H9 (cell line): ENCODE data around the gene DDAH2. TPM values are rescaled to one million over a fixed set of nuclear protein-coding genes. Genes with fewer than 3 reads are reported as not detected.

ENCODE experiments used
- DNase-seq: peaks from one replicate; pipeline ENCODE4 v3.0.0-alpha.2; 2017
- H2AFZ ChIP-seq: one replicate; pipeline ENCODE4 v1.6.1; 2013; ENCODE audit warnings: mild to moderate bottlenecking, low read length, control low read depth, moderate library complexity
- H2AK5ac ChIP-seq: 2 replicates; pipeline ENCODE4 v1.6.1; 2013; ENCODE audit warnings: low read length, control low read depth, mixed read lengths; ENCODE audit not compliant: insufficient read length
- H2BK120ac ChIP-seq: one replicate; pipeline ENCODE4 v1.6.1; 2013; ENCODE audit warnings: low read depth, mild to moderate bottlenecking, low read length, control low read depth, inconsistent platforms; ENCODE audit not compliant: poor library complexity, severe bottlenecking
- H2BK12ac ChIP-seq: 2 replicates; pipeline ENCODE4 v1.6.1; 2013; ENCODE audit warnings: low read length, control low read depth, mixed read lengths, low read depth; ENCODE audit not compliant: insufficient read length
- H2BK15ac ChIP-seq: 2 replicates; pipeline ENCODE4 v1.6.1; 2013; ENCODE audit warnings: low read depth, low read length, control low read depth
- H2BK20ac ChIP-seq: one replicate; pipeline ENCODE4 v1.6.1; 2013; ENCODE audit warnings: low read depth, mild to moderate bottlenecking, low read length, control low read depth, inconsistent platforms; ENCODE audit not compliant: poor library complexity, severe bottlenecking
- H2BK5ac ChIP-seq: 2 replicates; pipeline ENCODE4 v1.6.1; 2013; ENCODE audit warnings: low read length, control low read depth, mixed read lengths; ENCODE audit not compliant: insufficient read length
- H3K14ac ChIP-seq: 2 replicates; pipeline ENCODE4 v1.6.1; 2013; ENCODE audit warnings: low read length, control low read depth; ENCODE audit not compliant: insufficient read depth
- H3K18ac ChIP-seq: 2 replicates; pipeline ENCODE4 v1.6.1; 2013; ENCODE audit warnings: low read depth, mild to moderate bottlenecking, mixed read lengths, low read length, control low read depth; ENCODE audit not compliant: insufficient read length
- H3K23ac ChIP-seq: 2 replicates; pipeline ENCODE4 v1.6.1; 2013; ENCODE audit warnings: low read length, control low read depth, mixed read lengths, low read depth; ENCODE audit not compliant: insufficient read length
- H3K23me2 ChIP-seq: 2 replicates; pipeline ENCODE4 v1.6.1; 2013; ENCODE audit warnings: low read depth, mild to moderate bottlenecking, mixed read lengths, low read length, control low read depth; ENCODE audit not compliant: insufficient read length, poor library complexity, severe bottlenecking
- H3K27ac ChIP-seq: 2 replicates; pipeline ENCODE4 v1.5.1; 2013; ENCODE audit warnings: low read length, control low read depth, mixed read lengths, low read depth; ENCODE audit not compliant: insufficient read length
- H3K27me3 ChIP-seq: 2 replicates; pipeline ENCODE4 v1.6.1; 2013; ENCODE audit warnings: low read length, control low read depth, inconsistent platforms; ENCODE audit not compliant: insufficient read depth
- H3K4ac ChIP-seq: 2 replicates; pipeline ENCODE4 v1.6.1; 2013; ENCODE audit warnings: low read depth, mild to moderate bottlenecking, control low read depth, inconsistent platforms, low read length, moderate library complexity
- H3K4me1 ChIP-seq: 2 replicates; pipeline ENCODE4 v1.6.1; 2013; ENCODE audit warnings: low read length, control low read depth, inconsistent platforms; ENCODE audit not compliant: insufficient read depth
- H3K4me2 ChIP-seq: 2 replicates; pipeline ENCODE4 v1.6.1; 2013; ENCODE audit warnings: low read length, control low read depth, mixed read lengths; ENCODE audit not compliant: insufficient read length, insufficient read depth
- H3K56ac ChIP-seq: 2 replicates; pipeline ENCODE4 v1.6.1; 2013; ENCODE audit warnings: low read depth, mild to moderate bottlenecking, mixed read lengths, low read length, control low read depth; ENCODE audit not compliant: insufficient read length
- H3K79me1 ChIP-seq: 2 replicates; pipeline ENCODE4 v1.6.1; 2013; ENCODE audit warnings: low read depth, mild to moderate bottlenecking, moderate library complexity, low read length, control low read depth, inconsistent platforms; ENCODE audit not compliant: insufficient read depth, poor library complexity, severe bottlenecking
- H3K79me2 ChIP-seq: 2 replicates; pipeline ENCODE4 v1.6.1; 2013; ENCODE audit warnings: low read length, control low read depth, inconsistent platforms; ENCODE audit not compliant: insufficient read depth
- H3K9ac ChIP-seq: 2 replicates; pipeline ENCODE4 v1.6.1; 2013; ENCODE audit warnings: low read length, control low read depth, mixed read lengths; ENCODE audit not compliant: insufficient read length; ENCODE audit errors: extremely low read depth
- H3K9me3 ChIP-seq: one replicate; pipeline ENCODE4 v1.6.1; 2013; ENCODE audit warnings: low read depth, low read length, inconsistent platforms; ENCODE audit not compliant: control insufficient read depth
- H3T11ph ChIP-seq: one replicate; pipeline ENCODE4 v1.6.1; 2013; ENCODE audit warnings: mild to moderate bottlenecking, low read length, control low read depth, inconsistent platforms
- H4K20me1 ChIP-seq: one replicate; pipeline ENCODE4 v1.6.1; 2013; ENCODE audit not compliant: control insufficient read depth, insufficient read length, insufficient read depth
- H4K5ac ChIP-seq: 2 replicates; pipeline ENCODE4 v1.6.1; 2013; ENCODE audit warnings: low read depth, mild to moderate bottlenecking, mixed read lengths, low read length, control low read depth; ENCODE audit not compliant: insufficient read length
- H4K8ac ChIP-seq: replicated peaks from 2 replicates; pipeline ENCODE4 v1.6.1; 2013; ENCODE audit warnings: low read length, control low read depth, mixed read lengths, low read depth; ENCODE audit not compliant: insufficient read length
- H4K91ac ChIP-seq: 2 replicates; pipeline ENCODE4 v1.6.1; 2013; ENCODE audit warnings: low read depth, mild to moderate bottlenecking, moderate library complexity, mixed read lengths, low read length, control low read depth; ENCODE audit not compliant: insufficient read length
- H3K27ac Mint-ChIP-seq, 3 experiments: 2 replicates in 2 of 3; 3 replicates in 1 of 3; pipeline ENCODE4 v1.8.0; 2020 to 2021; ENCODE audit warnings: mixed read lengths in 3 of 3, mild to moderate bottlenecking in 1 of 3, moderate library complexity in 1 of 3
- H3K27me3 Mint-ChIP-seq: 2 replicates; pipeline ENCODE4 v1.8.0; 2021; ENCODE audit warnings: low read depth, mild to moderate bottlenecking, moderate library complexity, mixed read lengths
- H3K36me3 Mint-ChIP-seq, 3 experiments: 2 replicates in 2 of 3; 3 replicates in 1 of 3; pipeline ENCODE4 v1.8.0; 2020 to 2021; ENCODE audit warnings: low read depth in 3 of 3, mixed read lengths in 3 of 3; ENCODE audit not compliant: insufficient read depth in 1 of 3
- H3K4me1 Mint-ChIP-seq, 2 experiments: 2 replicates each; pipeline ENCODE4 v1.8.0; 2020; ENCODE audit warnings: mixed read lengths in 2 of 2
- H3K4me3 Mint-ChIP-seq, 2 experiments: 2 replicates in 1 of 2; 3 replicates in 1 of 2; pipeline ENCODE4 v1.8.0; 2020 to 2021; ENCODE audit warnings: mild to moderate bottlenecking in 2 of 2, mixed read lengths in 2 of 2, moderate library complexity in 1 of 2
- H3K9me3 Mint-ChIP-seq, 2 experiments: 2 replicates in 1 of 2; 3 replicates in 1 of 2; pipeline ENCODE4 v1.8.0; 2020; ENCODE audit warnings: mild to moderate bottlenecking in 2 of 2, mixed read lengths in 2 of 2, moderate library complexity in 1 of 2
- CTCF ChIP-seq: fragments of 200-600 bp; sonication (generic); conservative IDR thresholded peaks from 3 replicates; pipeline ENCODE4 v1.8.0; 2021; ENCODE audit warnings: antibody characterized with exemption, mild to moderate bottlenecking
- WGBS: extraction: QIAGEN DNeasy Blood & Tissue Kit; methylation state at CpG from one replicate; pipeline ENCODE4 v1.1.7; 2013; ENCODE audit warnings: missing lambda C conversion rate, low lambda C conversion rate, mixed read lengths; ENCODE audit not compliant: insufficient read length; ENCODE audit errors: extremely low coverage; 5-methylcytosine and 5-hydroxymethylcytosine counted together
- total RNA-seq: library from RNA; stranded (reverse); gene quantifications from 2 replicates; pipeline ENCODE4 v1.2.1, GENCODE V29; 2021

The DDAH2 gene
- total RNA-seq, 1 experiment from 2014 or later = 73.2 TPM

- no peaks in the 10 kb centered on the region for H3K4me1 ChIP-seq
- no peaks in the 10 kb centered on the region for H4K20me1 ChIP-seq
- no peak for DNase-seq
- H3K23me2 ChIP-seq = no peaks in the 10 kb centered on the region
- H3K79me1 ChIP-seq = no peaks in the 10 kb centered on the region
- no peak overlapping the region for H3K4me3 Mint-ChIP-seq
- no peak overlapping the region for H3K23ac ChIP-seq
- no peak overlapping the region for H2BK12ac ChIP-seq
- no peak overlapping the region for H2BK20ac ChIP-seq
- H4K8ac ChIP-seq = no peak overlapping the region
- H3K27ac ChIP-seq = no peak overlapping the region
- H2AFZ ChIP-seq = no peak overlapping the region
- no peak overlapping the region for H3T11ph ChIP-seq
- H3K14ac ChIP-seq = no peak overlapping the region
- H2AK5ac ChIP-seq = no peak overlapping the region
- H3K4me2 ChIP-seq = no peak overlapping the region
- no peak for TF ChIP-seq CTCF
- H3K79me2 ChIP-seq = no peaks in the 10 kb centered on the region
- no peak overlapping the region for H4K91ac ChIP-seq
- peaks cover 9 to 10% of the 10 kb centered on the region in 2 experiments for H3K4me1 Mint-ChIP-seq
- no peak overlapping the region for H3K4ac ChIP-seq
- H2BK15ac ChIP-seq = no peak overlapping the region
- no peak overlapping the region for H2BK120ac ChIP-seq
- no peaks in the 10 kb centered on the region; a peak in 1 of 7 replicates for H3K36me3 Mint-ChIP-seq
- H2BK5ac ChIP-seq = no peak overlapping the region
- no peak overlapping the region for H3K9ac ChIP-seq
- H4K5ac ChIP-seq = no peak overlapping the region
- no peaks in the 10 kb centered on the region for H3K9me3 ChIP-seq
- WGBS = no CpG with 5 or more reads among the region's 2 CpGs
- no peaks in the 10 kb centered on the region for H3K27me3 ChIP-seq
- H3K18ac ChIP-seq = no peak overlapping the region
- H3K27me3 Mint-ChIP-seq = no peaks in the 10 kb centered on the region; the same call in 1 of the 2 replicates
- no peaks in the 10 kb centered on the region; a peak in 1 of 5 replicates for H3K9me3 Mint-ChIP-seq
- no peak overlapping the region for H3K27ac Mint-ChIP-seq
- H3K56ac ChIP-seq = no peak overlapping the region
These were observed 41.8 kb upstream of the DDAH2 start for GRCh38 chr6:31770860-31771259.
